H1 (cell line): ENCODE measurements around the gene CFHR3. TPM values are rescaled to one million over a fixed set of nuclear protein-coding genes. Genes with fewer than 3 reads are reported as not detected.

Experiments used
- CBX5 ChIP-seq: fragments of 300-800, 300-1000 bp; sonication (generic); IDR thresholded peaks from 2 replicates; pipeline ENCODE4 v1.7.1; 2016; ENCODE audit warnings: antibody characterized with exemption, low read length, low read depth
- EZH2 ChIP-seq: fragments of 200-600 bp; sonication (generic); IDR thresholded peaks from 2 replicates; pipeline ENCODE4 v1.7.1; 2012; ENCODE audit warnings: low read depth, mild to moderate bottlenecking, moderate library complexity, low read length, inconsistent platforms; ENCODE audit not compliant: severe bottlenecking
- FOSL1 ChIP-seq: IDR thresholded peaks from 2 replicates; pipeline ENCODE4 v1.6.1; 2011; ENCODE audit warnings: mild to moderate bottlenecking, low read depth, low read length, moderate library complexity; ENCODE audit not compliant: insufficient read depth
- GABPA ChIP-seq: IDR thresholded peaks from 2 replicates; pipeline ENCODE4 v1.6.1; 2011; ENCODE audit warnings: mild to moderate bottlenecking, low read length, moderate library complexity, borderline replicate concordance; ENCODE audit not compliant: insufficient read depth
- SIX5 ChIP-seq: IDR thresholded peaks from 2 replicates; pipeline ENCODE4 v1.6.1; 2011; ENCODE audit warnings: mild to moderate bottlenecking, low read depth, low read length
- polyA plus RNA-seq, 7 experiments: library from polyadenylated mRNA; depleted of rRNA in 3 of 7; stranded (reverse) in 5 of 7; unstranded in 2 of 7; fragments of >200 nt in 5 of 7; fragments of 200-250 nt in 2 of 7; gene quantifications; 1 replicate in 5 of 7; 2 replicates in 1 of 7; 4 replicates in 1 of 7; pipeline versions ENCODE4 v1.2.1 to v1.2.3, GENCODE V29; 2011 to 2013; ENCODE audit warnings: missing spikeins in 2 of 7, mixed read lengths in 2 of 7
- total RNA-seq: library from RNA; stranded (reverse); fragmentation: NEBNext Ultra II Directional; extraction: Animal tissue kit (Norgen Biotek cat#: 25700); gene quantifications from 2 replicates; pipeline ENCODE4 v1.2.1, GENCODE V29; 2021
- TF ChIP-seq, protein P1 (sequence below): fragments of 300-600 bp; sonication (generic); IDR thresholded peaks from 2 replicates; pipeline ENCODE4 v1.7.1; 2012; ENCODE audit warnings: low read length, moderate library complexity, mild to moderate bottlenecking, inconsistent platforms; ENCODE audit not compliant: insufficient replicate concordance
- TF ChIP-seq, protein P2 (sequence below): IDR thresholded peaks from 2 replicates; pipeline ENCODE4 v1.6.1; 2012; ENCODE audit warnings: low read length, inconsistent platforms
- TF ChIP-seq, protein P3 (sequence below): IDR thresholded peaks from 2 replicates; pipeline ENCODE4 v1.6.1; 2011; ENCODE audit warnings: low read length, improper control_type of control experiment

The CFHR3 gene
- total and polyA plus RNA-seq, 2 of the 8 experiments (the other 6 are each of a cell fraction or from before 2014, with no cell fraction given): 0.20 to 0.52 TPM

DNA sequence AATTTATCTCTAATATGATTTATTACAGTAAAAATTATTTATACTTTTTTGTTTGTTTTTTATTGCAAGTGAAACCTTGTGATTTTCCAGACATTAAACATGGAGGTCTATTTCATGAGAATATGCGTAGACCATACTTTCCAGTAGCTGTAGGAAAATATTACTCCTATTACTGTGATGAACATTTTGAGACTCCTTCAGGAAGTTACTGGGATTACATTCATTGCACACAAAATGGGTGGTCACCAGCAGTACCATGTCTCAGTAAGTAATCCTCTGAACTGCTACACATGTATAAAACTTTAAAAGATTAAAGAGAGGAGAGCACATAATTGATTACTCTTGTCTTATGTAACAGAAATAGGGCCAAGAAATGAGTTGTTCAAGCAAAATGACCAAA lies 4.5 kb downstream of the CFHR3 start (continued):
- TF ChIP-seq, protein P1, sequence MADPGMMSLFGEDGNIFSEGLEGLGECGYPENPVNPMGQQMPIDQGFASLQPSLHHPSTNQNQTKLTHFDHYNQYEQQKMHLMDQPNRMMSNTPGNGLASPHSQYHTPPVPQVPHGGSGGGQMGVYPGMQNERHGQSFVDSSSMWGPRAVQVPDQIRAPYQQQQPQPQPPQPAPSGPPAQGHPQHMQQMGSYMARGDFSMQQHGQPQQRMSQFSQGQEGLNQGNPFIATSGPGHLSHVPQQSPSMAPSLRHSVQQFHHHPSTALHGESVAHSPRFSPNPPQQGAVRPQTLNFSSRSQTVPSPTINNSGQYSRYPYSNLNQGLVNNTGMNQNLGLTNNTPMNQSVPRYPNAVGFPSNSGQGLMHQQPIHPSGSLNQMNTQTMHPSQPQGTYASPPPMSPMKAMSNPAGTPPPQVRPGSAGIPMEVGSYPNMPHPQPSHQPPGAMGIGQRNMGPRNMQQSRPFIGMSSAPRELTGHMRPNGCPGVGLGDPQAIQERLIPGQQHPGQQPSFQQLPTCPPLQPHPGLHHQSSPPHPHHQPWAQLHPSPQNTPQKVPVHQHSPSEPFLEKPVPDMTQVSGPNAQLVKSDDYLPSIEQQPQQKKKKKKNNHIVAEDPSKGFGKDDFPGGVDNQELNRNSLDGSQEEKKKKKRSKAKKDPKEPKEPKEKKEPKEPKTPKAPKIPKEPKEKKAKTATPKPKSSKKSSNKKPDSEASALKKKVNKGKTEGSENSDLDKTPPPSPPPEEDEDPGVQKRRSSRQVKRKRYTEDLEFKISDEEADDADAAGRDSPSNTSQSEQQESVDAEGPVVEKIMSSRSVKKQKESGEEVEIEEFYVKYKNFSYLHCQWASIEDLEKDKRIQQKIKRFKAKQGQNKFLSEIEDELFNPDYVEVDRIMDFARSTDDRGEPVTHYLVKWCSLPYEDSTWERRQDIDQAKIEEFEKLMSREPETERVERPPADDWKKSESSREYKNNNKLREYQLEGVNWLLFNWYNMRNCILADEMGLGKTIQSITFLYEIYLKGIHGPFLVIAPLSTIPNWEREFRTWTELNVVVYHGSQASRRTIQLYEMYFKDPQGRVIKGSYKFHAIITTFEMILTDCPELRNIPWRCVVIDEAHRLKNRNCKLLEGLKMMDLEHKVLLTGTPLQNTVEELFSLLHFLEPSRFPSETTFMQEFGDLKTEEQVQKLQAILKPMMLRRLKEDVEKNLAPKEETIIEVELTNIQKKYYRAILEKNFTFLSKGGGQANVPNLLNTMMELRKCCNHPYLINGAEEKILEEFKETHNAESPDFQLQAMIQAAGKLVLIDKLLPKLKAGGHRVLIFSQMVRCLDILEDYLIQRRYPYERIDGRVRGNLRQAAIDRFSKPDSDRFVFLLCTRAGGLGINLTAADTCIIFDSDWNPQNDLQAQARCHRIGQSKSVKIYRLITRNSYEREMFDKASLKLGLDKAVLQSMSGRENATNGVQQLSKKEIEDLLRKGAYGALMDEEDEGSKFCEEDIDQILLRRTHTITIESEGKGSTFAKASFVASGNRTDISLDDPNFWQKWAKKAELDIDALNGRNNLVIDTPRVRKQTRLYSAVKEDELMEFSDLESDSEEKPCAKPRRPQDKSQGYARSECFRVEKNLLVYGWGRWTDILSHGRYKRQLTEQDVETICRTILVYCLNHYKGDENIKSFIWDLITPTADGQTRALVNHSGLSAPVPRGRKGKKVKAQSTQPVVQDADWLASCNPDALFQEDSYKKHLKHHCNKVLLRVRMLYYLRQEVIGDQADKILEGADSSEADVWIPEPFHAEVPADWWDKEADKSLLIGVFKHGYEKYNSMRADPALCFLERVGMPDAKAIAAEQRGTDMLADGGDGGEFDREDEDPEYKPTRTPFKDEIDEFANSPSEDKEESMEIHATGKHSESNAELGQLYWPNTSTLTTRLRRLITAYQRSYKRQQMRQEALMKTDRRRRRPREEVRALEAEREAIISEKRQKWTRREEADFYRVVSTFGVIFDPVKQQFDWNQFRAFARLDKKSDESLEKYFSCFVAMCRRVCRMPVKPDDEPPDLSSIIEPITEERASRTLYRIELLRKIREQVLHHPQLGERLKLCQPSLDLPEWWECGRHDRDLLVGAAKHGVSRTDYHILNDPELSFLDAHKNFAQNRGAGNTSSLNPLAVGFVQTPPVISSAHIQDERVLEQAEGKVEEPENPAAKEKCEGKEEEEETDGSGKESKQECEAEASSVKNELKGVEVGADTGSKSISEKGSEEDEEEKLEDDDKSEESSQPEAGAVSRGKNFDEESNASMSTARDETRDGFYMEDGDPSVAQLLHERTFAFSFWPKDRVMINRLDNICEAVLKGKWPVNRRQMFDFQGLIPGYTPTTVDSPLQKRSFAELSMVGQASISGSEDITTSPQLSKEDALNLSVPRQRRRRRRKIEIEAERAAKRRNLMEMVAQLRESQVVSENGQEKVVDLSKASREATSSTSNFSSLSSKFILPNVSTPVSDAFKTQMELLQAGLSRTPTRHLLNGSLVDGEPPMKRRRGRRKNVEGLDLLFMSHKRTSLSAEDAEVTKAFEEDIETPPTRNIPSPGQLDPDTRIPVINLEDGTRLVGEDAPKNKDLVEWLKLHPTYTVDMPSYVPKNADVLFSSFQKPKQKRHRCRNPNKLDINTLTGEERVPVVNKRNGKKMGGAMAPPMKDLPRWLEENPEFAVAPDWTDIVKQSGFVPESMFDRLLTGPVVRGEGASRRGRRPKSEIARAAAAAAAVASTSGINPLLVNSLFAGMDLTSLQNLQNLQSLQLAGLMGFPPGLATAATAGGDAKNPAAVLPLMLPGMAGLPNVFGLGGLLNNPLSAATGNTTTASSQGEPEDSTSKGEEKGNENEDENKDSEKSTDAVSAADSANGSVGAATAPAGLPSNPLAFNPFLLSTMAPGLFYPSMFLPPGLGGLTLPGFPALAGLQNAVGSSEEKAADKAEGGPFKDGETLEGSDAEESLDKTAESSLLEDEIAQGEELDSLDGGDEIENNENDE: no peak
- no peak for TF ChIP-seq SIX5
- TF ChIP-seq EZH2: no peak
- TF ChIP-seq GABPA: no peak
- no peak for TF ChIP-seq CBX5
- TF ChIP-seq, protein P2, sequence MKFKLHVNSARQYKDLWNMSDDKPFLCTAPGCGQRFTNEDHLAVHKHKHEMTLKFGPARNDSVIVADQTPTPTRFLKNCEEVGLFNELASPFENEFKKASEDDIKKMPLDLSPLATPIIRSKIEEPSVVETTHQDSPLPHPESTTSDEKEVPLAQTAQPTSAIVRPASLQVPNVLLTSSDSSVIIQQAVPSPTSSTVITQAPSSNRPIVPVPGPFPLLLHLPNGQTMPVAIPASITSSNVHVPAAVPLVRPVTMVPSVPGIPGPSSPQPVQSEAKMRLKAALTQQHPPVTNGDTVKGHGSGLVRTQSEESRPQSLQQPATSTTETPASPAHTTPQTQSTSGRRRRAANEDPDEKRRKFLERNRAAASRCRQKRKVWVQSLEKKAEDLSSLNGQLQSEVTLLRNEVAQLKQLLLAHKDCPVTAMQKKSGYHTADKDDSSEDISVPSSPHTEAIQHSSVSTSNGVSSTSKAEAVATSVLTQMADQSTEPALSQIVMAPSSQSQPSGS: no peak
- TF ChIP-seq, protein P3, sequence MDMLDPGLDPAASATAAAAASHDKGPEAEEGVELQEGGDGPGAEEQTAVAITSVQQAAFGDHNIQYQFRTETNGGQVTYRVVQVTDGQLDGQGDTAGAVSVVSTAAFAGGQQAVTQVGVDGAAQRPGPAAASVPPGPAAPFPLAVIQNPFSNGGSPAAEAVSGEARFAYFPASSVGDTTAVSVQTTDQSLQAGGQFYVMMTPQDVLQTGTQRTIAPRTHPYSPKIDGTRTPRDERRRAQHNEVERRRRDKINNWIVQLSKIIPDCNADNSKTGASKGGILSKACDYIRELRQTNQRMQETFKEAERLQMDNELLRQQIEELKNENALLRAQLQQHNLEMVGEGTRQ: no peak
- TF ChIP-seq FOSL1: no peak
